HG02870 (cell line): ENCODE measurements around the gene IQCM.

ENCODE experiments used
- ATAC-seq: cut with Tn5 transposase; IDR thresholded peaks from one replicate; pipeline ENCODE4 v1.9.1; 2021; ENCODE audit warnings: mild to moderate bottlenecking, moderate library complexity; ENCODE audit not compliant: unreplicated experiment

IQCM gene

GRCh38 chr4:149321438-149321837, 494.2 kb downstream of the IQCM start:
- ATAC-seq = no peak

GRCh38 chr4:149311076-149311475, 504.6 kb downstream of the IQCM start:
- no peak for ATAC-seq

GRCh38 chr4:149306537-149306936, 509.1 kb downstream of the IQCM start:
- ATAC-seq = no peak
